ENCODE results near the gene CELSR2.
A peak's percentile ranks its signal among the peaks of the same experiment; 100 is the strongest.

The CELSR2 gene

DNA sequence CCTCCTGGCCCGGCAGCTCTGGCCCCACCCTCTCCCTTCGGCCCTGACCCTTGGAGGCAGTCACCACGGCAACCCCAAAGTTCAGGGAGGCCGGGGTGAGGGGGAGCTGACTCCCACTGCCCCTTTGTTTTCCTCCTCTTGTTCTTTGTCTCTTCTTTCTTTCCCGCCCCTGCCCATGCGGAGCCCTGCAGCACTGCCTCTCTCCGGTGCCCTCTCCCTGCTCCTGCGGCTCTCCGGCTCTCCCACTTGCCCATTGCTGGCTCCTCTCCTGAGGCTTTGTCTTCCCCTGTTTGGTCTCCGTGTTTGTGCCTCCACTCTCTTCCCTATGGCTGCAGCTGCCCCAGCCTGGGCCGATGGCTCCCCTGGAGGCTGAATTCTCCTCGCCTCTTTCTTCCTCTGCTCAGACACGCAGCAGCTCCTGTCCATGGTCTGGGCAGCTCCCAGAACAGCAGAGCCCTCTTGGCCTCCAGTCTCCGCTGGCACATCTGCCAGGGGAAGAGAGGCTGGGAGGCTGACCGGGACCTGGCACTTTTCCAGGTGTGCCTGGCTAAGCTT lies 5.8 kb downstream of the CELSR2 start:
- Histone ChIP-seq H3K27me3 (no peaks in the 10 kb centered on the region), H3K36me3 (peaks cover 8% of the 10 kb centered on the region), H3K4me3 (ENCODE audit: low read depth, low read length) (no peak overlapping the region), H3K4me1 (peaks cover 28% of the 10 kb centered on the region), H3K9me3 (no peaks in the 10 kb centered on the region)
- DNase-seq, result peak; percentile 17
- no peak for TF ChIP-seq CTCF (IDR thresholded peaks at IDR 0.05; ENCODE audit: low read depth, low read length)

- peaks cover 31% of the 10 kb centered on the region for H3K4me1 ChIP-seq
- TF ChIP-seq CTCF (IDR thresholded peaks at IDR 0.05; ENCODE audit: low read depth, low read length), result no peak
- H3K4me3 ChIP-seq (ENCODE audit: low read depth, low read length), result no peak overlapping the region
- peaks cover 8% of the 10 kb centered on the region for H3K36me3 ChIP-seq
- no peaks in the 10 kb centered on the region for H3K9me3 ChIP-seq
- DNase-seq, result peak; percentile 5
- no peaks in the 10 kb centered on the region for H3K27me3 ChIP-seq
These were observed 6.3 kb downstream of the CELSR2 start for GRCh38 chr1:109255678-109256077.

- H3K9me3 ChIP-seq, result no peaks in the 10 kb centered on the region
- no peak for TF ChIP-seq CTCF (IDR thresholded peaks at IDR 0.05; ENCODE audit: low read depth, low read length)
- H3K4me3 ChIP-seq (ENCODE audit: low read depth, low read length), result no peak overlapping the region
- peaks cover 31% of the 10 kb centered on the region for H3K4me1 ChIP-seq
- H3K27me3 ChIP-seq, result no peaks in the 10 kb centered on the region
- no peak for DNase-seq
- H3K36me3 ChIP-seq, result peaks cover 8% of the 10 kb centered on the region
These were observed 6.7 kb downstream of the CELSR2 start for GRCh38 chr1:109256085-109256484.

GRCh38 chr1:109256971-109257681 lies 7.8 kb downstream of the CELSR2 start:
- Histone ChIP-seq H3K36me3 (peaks cover 8% of the 10 kb centered on the region), H3K27me3 (no peaks in the 10 kb centered on the region), H3K4me1 (peaks cover 31% of the 10 kb centered on the region), H3K9me3 (no peaks in the 10 kb centered on the region), H3K4me3 (ENCODE audit: low read depth, low read length) (no peak overlapping the region)
- DNase-seq, result no peak
- no peak for TF ChIP-seq CTCF (IDR thresholded peaks at IDR 0.05; ENCODE audit: low read depth, low read length)

- no peak for TF ChIP-seq CTCF (IDR thresholded peaks at IDR 0.05; ENCODE audit: low read depth, low read length)
- peaks cover 31% of the 10 kb centered on the region for H3K4me1 ChIP-seq
- no peaks in the 10 kb centered on the region for H3K9me3 ChIP-seq
- peaks cover 8% of the 10 kb centered on the region for H3K36me3 ChIP-seq
- H3K4me3 ChIP-seq (ENCODE audit: low read depth, low read length), result no peak overlapping the region
- DNase-seq, result no peak
- no peaks in the 10 kb centered on the region for H3K27me3 ChIP-seq
These were observed 8.5 kb downstream of the CELSR2 start for GRCh38 chr1:109257682-109258421.
